Endothelial cell of umbilical vein (primary cell): ENCODE measurements around the gene CCDC93.

Experiments used
- EZH2 ChIP-seq: IDR thresholded peaks from 2 replicates; pipeline ENCODE4 v1.6.1; 2012; ENCODE audit warnings: borderline replicate concordance, low read depth, mild to moderate bottlenecking, moderate library complexity, low read length, inconsistent platforms; ENCODE audit not compliant: severe bottlenecking
- GATA2 ChIP-seq: IDR thresholded peaks from 2 replicates; pipeline ENCODE4 v1.7.0; 2011; ENCODE audit warnings: low read depth, mild to moderate bottlenecking, moderate library complexity, mixed read lengths, low read length; ENCODE audit not compliant: insufficient read length, insufficient read depth
- MYC ChIP-seq: IDR thresholded peaks from one replicate; pipeline ENCODE4 v1.6.1; 2011; ENCODE audit warnings: mild to moderate bottlenecking, low read depth, low read length
- POLR2AphosphoS5 ChIP-seq: IDR thresholded peaks from 2 replicates; pipeline ENCODE4 v1.6.1; 2012; ENCODE audit warnings: low read depth, mild to moderate bottlenecking, control low read depth, low read length, moderate library complexity; ENCODE audit not compliant: insufficient read depth
- TF ChIP-seq, protein P1 (sequence below), 2 donors: IDR thresholded peaks; 1 replicate in 1 of 2; 2 replicates in 1 of 2; pipeline ENCODE4 v1.5.1; 2011; ENCODE audit warnings: low read length in 2 of 2, mild to moderate bottlenecking in 2 of 2, moderate library complexity in 2 of 2, control low read depth in 1 of 2, inconsistent platforms in 1 of 2, low read depth in 1 of 2; ENCODE audit not compliant: insufficient read depth in 1 of 2; ENCODE audit errors: extremely low read depth in 1 of 2

DNA sequence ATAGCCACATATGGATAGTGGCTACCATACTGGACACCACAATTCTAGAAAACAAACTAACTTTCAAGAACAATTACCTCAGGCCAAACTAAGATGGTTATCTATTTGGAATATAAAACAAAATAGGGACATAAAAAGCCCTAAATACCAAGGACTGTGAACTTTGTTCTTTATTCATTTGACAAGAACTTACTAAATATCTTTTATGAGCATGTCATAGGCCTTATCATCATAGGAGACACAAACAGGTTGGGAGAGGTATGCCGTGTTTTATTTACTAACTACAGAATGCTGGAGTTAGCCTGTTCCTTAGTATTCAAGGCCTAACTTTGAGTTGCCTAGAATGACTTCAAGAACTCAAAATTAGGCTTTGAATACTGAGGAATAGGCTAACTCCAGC lies 32.1 kb downstream of the CCDC93 start:
- TF ChIP-seq MYC (no peak), POLR2AphosphoS5 (no peak), GATA2 (no peak), EZH2 (no peak)
- TF ChIP-seq, protein P1, sequence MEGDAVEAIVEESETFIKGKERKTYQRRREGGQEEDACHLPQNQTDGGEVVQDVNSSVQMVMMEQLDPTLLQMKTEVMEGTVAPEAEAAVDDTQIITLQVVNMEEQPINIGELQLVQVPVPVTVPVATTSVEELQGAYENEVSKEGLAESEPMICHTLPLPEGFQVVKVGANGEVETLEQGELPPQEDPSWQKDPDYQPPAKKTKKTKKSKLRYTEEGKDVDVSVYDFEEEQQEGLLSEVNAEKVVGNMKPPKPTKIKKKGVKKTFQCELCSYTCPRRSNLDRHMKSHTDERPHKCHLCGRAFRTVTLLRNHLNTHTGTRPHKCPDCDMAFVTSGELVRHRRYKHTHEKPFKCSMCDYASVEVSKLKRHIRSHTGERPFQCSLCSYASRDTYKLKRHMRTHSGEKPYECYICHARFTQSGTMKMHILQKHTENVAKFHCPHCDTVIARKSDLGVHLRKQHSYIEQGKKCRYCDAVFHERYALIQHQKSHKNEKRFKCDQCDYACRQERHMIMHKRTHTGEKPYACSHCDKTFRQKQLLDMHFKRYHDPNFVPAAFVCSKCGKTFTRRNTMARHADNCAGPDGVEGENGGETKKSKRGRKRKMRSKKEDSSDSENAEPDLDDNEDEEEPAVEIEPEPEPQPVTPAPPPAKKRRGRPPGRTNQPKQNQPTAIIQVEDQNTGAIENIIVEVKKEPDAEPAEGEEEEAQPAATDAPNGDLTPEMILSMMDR (IDR thresholded peaks at IDR 0.05; ENCODE audit: extremely low read depth in 1 of 2, insufficient read depth in 1 of 2, low read depth in 1 of 2, low read length in 2 of 2), result no peak
